ENCODE measurements around the gene ATP8B2. TPM values are rescaled to one million over a fixed set of nuclear protein-coding genes. Genes with fewer than 3 reads are reported as not detected.

ATP8B2 gene
- total RNA-seq, 1 donor from 2014 or later = 26.0 TPM

GRCh38 chr1:154327466-154328317, 2.4 kb downstream of the ATP8B2 start:
- intact Hi-C loops (cut with DNase I) = no loop called here
- peak overlapping the region; percentile 53 for H3K4me3 ChIP-seq
- H3K9me3 ChIP-seq = no peaks in the 10 kb centered on the region
- ATAC-seq (no peak), DNase-seq (no peak)
- H3K27me3 ChIP-seq (ENCODE audit: low read depth) = peaks cover 5% of the 10 kb centered on the region
- H3K36me3 ChIP-seq = peaks cover 23% of the 10 kb centered on the region
- TF ChIP-seq, protein P1, sequence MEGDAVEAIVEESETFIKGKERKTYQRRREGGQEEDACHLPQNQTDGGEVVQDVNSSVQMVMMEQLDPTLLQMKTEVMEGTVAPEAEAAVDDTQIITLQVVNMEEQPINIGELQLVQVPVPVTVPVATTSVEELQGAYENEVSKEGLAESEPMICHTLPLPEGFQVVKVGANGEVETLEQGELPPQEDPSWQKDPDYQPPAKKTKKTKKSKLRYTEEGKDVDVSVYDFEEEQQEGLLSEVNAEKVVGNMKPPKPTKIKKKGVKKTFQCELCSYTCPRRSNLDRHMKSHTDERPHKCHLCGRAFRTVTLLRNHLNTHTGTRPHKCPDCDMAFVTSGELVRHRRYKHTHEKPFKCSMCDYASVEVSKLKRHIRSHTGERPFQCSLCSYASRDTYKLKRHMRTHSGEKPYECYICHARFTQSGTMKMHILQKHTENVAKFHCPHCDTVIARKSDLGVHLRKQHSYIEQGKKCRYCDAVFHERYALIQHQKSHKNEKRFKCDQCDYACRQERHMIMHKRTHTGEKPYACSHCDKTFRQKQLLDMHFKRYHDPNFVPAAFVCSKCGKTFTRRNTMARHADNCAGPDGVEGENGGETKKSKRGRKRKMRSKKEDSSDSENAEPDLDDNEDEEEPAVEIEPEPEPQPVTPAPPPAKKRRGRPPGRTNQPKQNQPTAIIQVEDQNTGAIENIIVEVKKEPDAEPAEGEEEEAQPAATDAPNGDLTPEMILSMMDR (IDR thresholded peaks at IDR 0.05) = no peak
- H3K27ac ChIP-seq = peak overlapping the region; percentile 86
- peaks cover 48% of the 10 kb centered on the region for H3K4me1 ChIP-seq

- H3K36me3 ChIP-seq = peaks cover 27% of the 10 kb centered on the region
- DNase-seq (peak; percentile 92), ATAC-seq (peak; percentile 87 to 89)
- TF ChIP-seq, protein P1 (IDR thresholded peaks at IDR 0.05) = no peak
- H3K4me3 ChIP-seq = peak overlapping the region; percentile 53
- no peaks in the 10 kb centered on the region for H3K9me3 ChIP-seq
- peak overlapping the region; percentile 77 for H3K27ac ChIP-seq
- H3K27me3 ChIP-seq (ENCODE audit: low read depth) = no peaks in the 10 kb centered on the region
- peaks cover 48% of the 10 kb centered on the region for H3K4me1 ChIP-seq
- intact Hi-C loops (cut with DNase I) = no loop called here
These were observed 3.2 kb downstream of the ATP8B2 start for GRCh38 chr1:154328318-154329151.

- DNase-seq = no peak
- ATAC-seq = no peak
- Histone ChIP-seq H3K4me3 (peak overlapping the region; percentile 53), H3K9me3 (no peaks in the 10 kb centered on the region), H3K27me3 (ENCODE audit: low read depth) (no peaks in the 10 kb centered on the region), H3K4me1 (peaks cover 48% of the 10 kb centered on the region), H3K27ac (peak overlapping the region; percentile 46), H3K36me3 (peaks cover 30% of the 10 kb centered on the region)
- intact Hi-C loops (cut with DNase I) = no loop called here
- TF ChIP-seq, protein P1 (IDR thresholded peaks at IDR 0.05) = no peak
These were observed 3.8 kb downstream of the ATP8B2 start for GRCh38 chr1:154329152-154329521.

- Histone ChIP-seq H3K4me3 (peak overlapping the region; percentile 53), H3K27ac (no peak overlapping the region), H3K36me3 (peaks cover 35% of the 10 kb centered on the region), H3K27me3 (ENCODE audit: low read depth) (no peaks in the 10 kb centered on the region), H3K4me1 (peaks cover 47% of the 10 kb centered on the region), H3K9me3 (no peaks in the 10 kb centered on the region)
- TF ChIP-seq, protein P1 (IDR thresholded peaks at IDR 0.05) = no peak
- intact Hi-C loops (cut with DNase I) = no loop called here
- ATAC-seq (no peak), DNase-seq (no peak)
These were observed 4.3 kb downstream of the ATP8B2 start for GRCh38 chr1:154329551-154330131.

GRCh38 chr1:154330669-154331068, 5.3 kb downstream of the ATP8B2 start:
- Histone ChIP-seq H3K27me3 (ENCODE audit: low read depth) (no peaks in the 10 kb centered on the region), H3K4me1 (peaks cover 51% of the 10 kb centered on the region), H3K9me3 (no peaks in the 10 kb centered on the region), H3K4me3 (no peak overlapping the region), H3K36me3 (peaks cover 35% of the 10 kb centered on the region), H3K27ac (no peak overlapping the region)
- TF ChIP-seq, protein P1 (IDR thresholded peaks at IDR 0.05) = no peak
- intact Hi-C loops (cut with DNase I) = no loop called here
- DNase-seq (no peak), ATAC-seq (no peak)
